ENCODE data around the gene SLC6A17.
A peak's percentile ranks its signal among the peaks of the same experiment; 100 is the strongest.

The SLC6A17 gene

GRCh38 chr1:110150330-110151174, at the start of gene SLC6A17:
Gene SLC6A17, plus strand, starts transcription at chr1:110150494. Its CDS starts 16,436 bp downstream, at chr1:110166930.
- no peak for DNase-seq (ENCODE audit: low spot score)
- TF ChIP-seq, protein P1, sequence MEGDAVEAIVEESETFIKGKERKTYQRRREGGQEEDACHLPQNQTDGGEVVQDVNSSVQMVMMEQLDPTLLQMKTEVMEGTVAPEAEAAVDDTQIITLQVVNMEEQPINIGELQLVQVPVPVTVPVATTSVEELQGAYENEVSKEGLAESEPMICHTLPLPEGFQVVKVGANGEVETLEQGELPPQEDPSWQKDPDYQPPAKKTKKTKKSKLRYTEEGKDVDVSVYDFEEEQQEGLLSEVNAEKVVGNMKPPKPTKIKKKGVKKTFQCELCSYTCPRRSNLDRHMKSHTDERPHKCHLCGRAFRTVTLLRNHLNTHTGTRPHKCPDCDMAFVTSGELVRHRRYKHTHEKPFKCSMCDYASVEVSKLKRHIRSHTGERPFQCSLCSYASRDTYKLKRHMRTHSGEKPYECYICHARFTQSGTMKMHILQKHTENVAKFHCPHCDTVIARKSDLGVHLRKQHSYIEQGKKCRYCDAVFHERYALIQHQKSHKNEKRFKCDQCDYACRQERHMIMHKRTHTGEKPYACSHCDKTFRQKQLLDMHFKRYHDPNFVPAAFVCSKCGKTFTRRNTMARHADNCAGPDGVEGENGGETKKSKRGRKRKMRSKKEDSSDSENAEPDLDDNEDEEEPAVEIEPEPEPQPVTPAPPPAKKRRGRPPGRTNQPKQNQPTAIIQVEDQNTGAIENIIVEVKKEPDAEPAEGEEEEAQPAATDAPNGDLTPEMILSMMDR (IDR thresholded peaks at IDR 0.05; ENCODE audit: extremely low read depth, missing control alignments), result no peak

- DNase-seq (ENCODE audit: low spot score), result peak; percentile 47
- TF ChIP-seq, protein P1 (IDR thresholded peaks at IDR 0.05; ENCODE audit: extremely low read depth, missing control alignments), result no peak
Measured at GRCh38 chr1:110102081-110102480, 48.2 kb upstream of the SLC6A17 start.

- TF ChIP-seq, protein P1 (IDR thresholded peaks at IDR 0.05; ENCODE audit: extremely low read depth, missing control alignments), result peak; percentile 78
- peak; percentile 78 for DNase-seq (ENCODE audit: low spot score)
Measured at GRCh38 chr1:110106013-110106941, 44.0 kb upstream of the SLC6A17 start.

GRCh38 chr1:110107867-110108469, 42.3 kb upstream of the SLC6A17 start:
- DNase-seq (ENCODE audit: low spot score), result no peak
- TF ChIP-seq, protein P1 (IDR thresholded peaks at IDR 0.05; ENCODE audit: extremely low read depth, missing control alignments), result no peak

GRCh38 chr1:110111081-110111480, 39.2 kb upstream of the SLC6A17 start:
- TF ChIP-seq, protein P1 (IDR thresholded peaks at IDR 0.05; ENCODE audit: extremely low read depth, missing control alignments), result no peak
- DNase-seq (ENCODE audit: low spot score), result no peak

DNA sequence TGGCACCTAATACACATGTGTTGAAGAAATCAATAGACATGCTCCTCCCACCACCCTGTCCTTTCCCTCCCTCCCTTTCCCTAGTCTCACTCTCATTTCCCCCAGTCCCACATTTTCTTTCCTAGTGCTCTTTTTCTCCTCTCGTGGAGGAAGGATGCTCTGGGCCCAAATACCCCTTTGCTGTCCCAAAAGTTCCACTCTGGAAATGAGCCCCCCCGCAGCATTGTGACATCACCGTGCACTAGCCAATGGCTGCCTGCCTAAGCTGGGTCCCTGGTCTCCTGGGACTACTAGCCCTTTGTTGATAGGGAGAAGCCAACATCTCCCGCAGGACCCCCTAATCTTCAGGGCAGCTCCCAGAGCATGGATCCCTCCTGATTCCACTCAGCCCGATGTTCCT, 38.2 kb upstream of the SLC6A17 start, which contains the start of gene UBL4B:
Gene UBL4B, plus strand, starts transcription at position 301 of the 400 bp plus-strand sequence. Its CDS starts 92 bp downstream, at position 393.
- TF ChIP-seq, protein P1 (IDR thresholded peaks at IDR 0.05; ENCODE audit: extremely low read depth, missing control alignments), result no peak

More for the DNA sequence above, 38.2 kb upstream of the SLC6A17 start, which contains the start of gene UBL4B:
- no peak for DNase-seq (ENCODE audit: low spot score)

Data from GM20000 (cell line).